RKO (cell line): ENCODE data around the gene ZNF41.
"Not testable (repeated sequence)": the region's sequence is repeated elsewhere in the genome, so short reads cannot be mapped to it uniquely, and the experiment has no call there.

Experiments
- DNase-seq: peaks from one replicate; pipeline ENCODE4 v3.0.0-alpha.2; 2016; ENCODE audit warnings: low spot score

Gene ZNF41

DNA sequence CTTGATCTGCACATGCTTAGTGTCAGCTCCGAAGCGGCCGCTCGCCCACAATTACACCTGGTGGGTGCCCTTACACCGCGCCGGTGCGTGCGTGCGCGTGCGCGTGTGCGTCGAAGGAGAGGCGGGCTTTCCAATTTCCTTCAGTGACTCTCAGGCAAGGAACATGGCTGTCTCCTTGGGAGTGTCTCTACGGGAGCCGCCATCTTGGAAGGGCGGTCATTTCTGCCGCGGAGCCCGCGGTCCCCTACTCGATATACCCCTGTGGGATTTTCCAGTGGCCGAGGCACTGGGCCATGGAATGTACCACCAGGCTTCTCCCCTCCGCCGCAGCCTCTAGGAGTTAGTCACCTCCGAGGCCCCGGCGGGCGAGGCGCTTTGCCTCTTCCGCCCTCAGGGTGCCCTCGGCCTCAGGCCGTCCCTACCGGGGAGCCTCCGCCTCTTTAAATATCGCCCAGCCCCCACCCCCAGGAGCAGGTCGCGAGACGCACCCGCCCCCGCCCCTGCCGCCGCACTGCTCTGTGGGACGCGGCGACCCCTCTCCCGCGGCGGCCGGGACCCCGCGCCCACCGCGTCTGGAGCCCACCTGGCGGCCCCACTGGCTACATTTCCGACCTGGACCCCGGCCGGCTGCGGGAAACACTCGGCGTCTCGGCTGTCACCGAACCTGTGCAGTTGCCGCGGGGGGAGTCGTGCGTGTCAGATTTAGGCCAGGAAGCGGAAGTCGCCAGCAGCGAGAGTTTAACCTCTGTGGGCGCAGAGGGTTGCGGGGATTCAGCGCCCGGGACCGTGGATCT lies at the start of gene ZNF41:
Gene ZNF41 (minus strand): TSS at position 711 of the 794 bp plus-strand sequence. CDS start 15,741 bp downstream, outside the sequence.
- DNase-seq, result peak; percentile 88

- no peak for DNase-seq
Measured at GRCh38 chrX:47530049-47530448, 47.0 kb upstream of the ZNF41 start.

DNA sequence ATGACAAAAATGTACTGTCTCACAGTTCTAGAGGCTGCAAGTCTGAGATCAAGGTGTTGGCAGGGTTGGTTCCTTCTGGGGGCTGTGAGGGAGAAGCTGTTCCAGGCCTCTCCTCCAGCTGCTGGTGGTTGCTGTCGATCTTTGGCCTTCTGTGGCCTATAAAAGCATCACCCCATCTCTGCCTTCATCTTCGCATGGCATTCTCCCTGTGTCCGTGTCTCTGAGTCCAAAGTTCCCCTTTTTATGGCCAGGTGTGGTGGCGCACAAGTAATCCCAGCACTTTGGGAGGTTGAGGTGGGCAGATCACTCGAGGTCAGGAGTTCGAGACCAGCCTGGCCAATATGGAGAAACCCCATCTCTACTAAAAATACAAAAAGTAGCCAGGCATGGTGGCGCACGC lies 46.5 kb upstream of the ZNF41 start:
- no peak for DNase-seq

GRCh38 chrX:47523713-47524166 lies 40.7 kb upstream of the ZNF41 start:
- DNase-seq, result no peak

DNA sequence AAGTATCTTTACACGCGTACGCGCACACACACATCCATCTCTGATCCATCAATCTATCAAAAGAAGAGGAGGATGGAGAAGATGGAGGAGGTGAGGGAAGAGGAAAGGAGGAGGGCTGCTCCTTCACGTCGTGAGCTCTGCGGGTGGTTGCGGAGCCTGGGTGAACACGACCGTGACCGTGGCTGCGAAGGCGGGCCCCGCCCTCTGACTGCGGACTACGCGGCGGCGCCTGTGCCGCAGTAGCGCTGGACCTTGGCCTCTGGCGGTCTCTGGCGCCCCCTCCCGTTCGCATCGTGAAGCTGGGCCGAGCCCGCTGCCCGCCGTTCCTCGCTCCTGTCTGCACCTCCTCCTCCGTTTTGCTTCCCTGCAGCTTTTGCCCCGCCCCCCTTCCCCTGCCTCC lies 40.3 kb upstream of the ZNF41 start:
- DNase-seq, result peak; percentile 69

DNA sequence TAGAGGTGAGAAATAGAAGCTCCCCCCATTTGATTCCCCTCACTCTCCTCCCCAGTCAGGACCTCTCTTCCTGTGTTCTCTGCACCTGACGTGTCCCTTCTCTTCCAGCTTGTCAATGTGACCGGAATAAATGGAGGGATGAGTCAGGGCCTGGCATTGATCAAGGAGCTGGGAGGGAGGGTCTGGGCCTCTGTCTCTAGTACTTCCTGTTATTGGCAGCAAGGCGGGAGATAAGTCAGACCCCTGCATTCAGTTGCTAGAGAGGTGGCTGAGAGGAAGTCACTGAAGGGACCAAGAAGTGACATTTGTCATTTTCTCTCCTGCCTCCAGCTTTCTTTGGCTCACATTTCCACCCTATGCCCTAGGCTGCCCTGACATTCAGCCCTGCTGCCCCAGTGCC lies 35.1 kb upstream of the ZNF41 start:
- no peak for DNase-seq

DNA sequence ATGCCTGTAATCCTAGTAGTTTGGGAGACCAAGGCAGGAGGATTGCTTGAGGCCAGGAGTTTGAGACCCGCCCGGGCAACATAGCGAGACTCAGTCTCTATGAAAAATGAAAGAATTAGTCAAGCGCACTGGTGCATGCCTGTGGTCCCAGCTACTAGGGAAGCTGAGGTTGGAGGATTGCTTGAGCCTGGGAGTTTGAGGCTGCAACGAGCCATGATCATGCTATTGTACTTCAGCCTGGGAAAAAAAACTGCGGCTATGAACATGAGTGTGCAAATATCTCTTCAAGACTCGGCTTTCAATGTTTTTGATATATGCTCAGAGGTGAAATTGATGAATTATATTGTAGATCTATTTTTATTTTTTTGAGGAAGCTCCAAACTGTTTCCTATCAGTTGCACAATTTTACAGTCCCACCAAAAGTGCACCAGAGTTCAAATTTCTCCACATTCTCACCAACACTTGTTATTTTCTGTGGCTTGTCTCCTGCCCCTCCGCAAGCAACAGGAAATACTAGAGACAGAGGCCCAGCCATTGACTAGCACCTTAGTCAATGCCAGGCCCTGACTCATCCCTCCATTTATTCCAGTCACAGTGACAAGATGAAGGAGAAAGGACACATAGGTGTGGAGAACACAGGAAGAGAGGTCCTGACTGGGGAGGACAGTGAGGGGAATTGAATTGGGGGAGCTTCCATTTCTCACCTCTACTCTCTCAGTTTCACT lies 33.1 kb upstream of the ZNF41 start:
- peak; percentile 77 for DNase-seq

DNA sequence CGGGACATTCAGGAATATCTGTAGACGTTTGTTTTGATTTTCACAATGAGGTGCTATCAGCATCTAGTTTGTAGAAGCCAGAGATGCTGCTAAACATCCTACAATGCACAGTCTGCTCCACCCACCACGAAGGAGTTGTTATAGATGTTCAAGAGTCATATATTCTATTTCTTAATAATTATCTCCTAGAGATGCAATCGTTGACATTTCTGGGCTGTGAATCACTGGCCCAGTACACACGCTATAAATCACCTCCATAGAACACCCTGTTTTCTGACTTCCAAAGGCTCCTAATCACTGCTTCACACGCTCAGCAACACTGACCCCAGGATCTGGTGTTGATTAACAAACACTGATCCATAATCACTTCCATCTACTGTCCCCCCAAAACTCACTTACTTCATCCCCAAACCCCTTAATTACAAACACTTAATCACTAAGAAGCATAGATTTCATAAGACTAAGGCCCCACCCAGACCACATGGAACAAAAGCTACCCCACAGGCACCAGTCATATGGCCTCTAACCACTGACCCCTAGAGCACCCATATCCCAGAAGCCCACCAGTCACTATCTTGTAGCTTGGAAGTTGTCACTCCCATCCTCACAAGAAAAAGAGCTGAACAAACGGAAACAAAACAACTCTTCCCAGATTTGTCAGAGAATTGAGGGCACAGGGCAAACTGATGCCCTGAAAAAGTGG lies 31.7 kb upstream of the ZNF41 start:
- no peak for DNase-seq

GRCh38 chrX:47513034-47513965 lies 30.3 kb upstream of the ZNF41 start:
- not testable (repeated sequence) for DNase-seq

DNA sequence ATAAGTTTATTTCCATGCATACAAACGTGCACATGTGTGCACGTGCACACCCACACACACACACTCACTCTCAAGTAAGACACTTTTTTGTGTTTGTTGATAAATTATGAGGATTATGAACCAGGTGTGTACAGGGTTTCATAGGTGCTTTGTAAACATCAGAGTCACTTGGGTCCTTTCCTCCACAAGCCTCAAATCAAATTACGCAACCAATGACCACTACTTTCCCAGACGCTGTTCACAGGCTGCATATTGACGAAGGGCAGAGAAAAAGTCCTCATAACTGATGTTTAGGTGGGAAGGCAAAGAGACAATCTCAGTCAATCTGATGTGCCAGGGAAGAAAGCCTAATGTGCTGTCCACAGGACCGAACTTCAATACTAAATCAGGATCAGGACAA lies 29.4 kb upstream of the ZNF41 start:
- not testable (repeated sequence) for DNase-seq

GRCh38 chrX:47507153-47507867 lies 24.3 kb upstream of the ZNF41 start:
- DNase-seq, result no peak

DNA sequence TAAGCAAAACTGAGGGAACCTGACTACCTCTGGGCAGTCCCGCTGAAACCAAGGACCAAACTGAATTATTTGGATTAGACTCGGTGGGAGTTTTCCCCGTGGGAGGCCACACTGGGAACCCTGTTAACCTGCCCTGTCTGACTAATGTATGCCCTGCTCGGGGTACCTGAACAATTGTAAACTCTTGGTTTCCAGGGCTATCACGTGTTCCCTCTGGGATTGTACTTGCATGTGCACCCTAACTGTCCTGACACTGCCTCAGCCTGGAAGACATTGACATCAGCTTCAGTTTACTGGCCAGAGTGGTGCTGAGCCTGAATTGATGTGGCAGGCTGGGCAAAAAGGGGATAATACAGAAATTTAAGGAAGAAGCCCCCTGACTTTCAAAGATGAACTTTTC lies 20.1 kb upstream of the ZNF41 start:
- no peak for DNase-seq

- DNase-seq, result no peak
Measured at GRCh38 chrX:47502316-47503125, 19.5 kb upstream of the ZNF41 start.

GRCh38 chrX:47501226-47502074 lies 18.4 kb upstream of the ZNF41 start:
- no peak for DNase-seq

DNA sequence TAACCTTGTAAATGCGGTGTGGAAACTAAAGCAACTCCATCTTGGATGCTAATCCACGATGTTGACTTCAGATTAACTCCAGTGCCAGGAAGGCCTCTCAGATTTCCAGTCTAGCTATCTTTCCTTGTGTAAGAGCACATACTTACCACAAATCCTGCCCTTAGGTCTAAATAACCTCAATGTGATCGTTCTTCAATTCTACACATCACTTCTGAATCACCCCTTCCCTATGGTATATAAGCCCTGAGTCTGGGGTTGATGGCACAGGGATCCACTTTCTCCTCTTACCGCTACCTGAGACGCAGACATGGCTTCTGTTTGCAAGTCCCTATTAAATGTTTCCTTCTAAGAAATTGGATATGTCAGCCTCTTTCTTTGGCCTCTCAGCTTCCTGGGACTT lies 17.5 kb upstream of the ZNF41 start:
- no peak for DNase-seq

DNA sequence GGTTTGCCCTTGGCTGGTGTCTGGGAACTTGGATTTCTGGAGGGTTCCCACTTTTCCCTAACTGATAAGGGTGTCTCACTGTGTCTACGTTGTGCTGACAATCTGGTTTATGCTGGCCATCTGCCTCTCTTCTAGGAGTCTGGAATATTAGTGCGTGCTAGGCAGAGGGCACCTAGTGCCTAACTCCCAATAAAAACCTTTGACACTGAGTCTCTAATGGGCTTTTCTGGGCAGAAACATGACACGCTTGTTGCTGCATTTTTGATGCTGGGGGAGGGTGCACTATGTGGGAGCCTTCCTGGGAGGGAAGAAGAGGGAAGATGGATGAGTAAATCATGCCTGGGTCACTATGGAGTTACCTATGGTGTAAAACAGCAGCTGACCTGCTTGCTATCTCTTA lies 16.3 kb upstream of the ZNF41 start:
- no peak for DNase-seq

- no peak for DNase-seq
Measured at GRCh38 chrX:47498411-47498810, 15.4 kb upstream of the ZNF41 start.

DNA sequence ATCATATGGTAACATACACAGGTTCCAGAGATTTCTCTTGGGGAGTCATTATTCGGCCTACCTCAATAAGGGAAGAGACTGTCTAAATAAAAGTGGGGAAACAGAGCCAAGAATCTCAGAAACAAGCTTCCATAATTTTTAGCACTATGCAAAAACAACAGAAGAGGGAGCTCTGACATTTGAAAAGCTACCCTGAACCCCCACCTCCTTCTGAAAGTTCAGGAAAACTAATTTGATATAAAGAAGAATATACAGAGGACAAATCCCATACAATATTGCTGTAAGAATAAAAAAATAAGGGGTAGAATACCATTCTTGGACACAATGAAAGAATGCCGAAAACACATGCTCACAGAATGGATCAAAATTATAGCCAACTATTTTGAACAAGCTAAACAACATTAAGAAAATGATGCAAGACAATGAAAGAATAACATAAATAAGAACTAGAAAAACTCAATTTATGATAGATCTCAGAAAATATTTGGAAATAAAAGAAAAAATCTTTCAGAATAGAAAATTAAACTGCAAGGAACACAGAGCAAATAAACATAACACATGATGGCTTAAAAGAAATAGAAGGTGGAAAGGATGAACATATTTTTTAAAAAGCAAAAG lies 14.4 kb upstream of the ZNF41 start:
- peak; percentile 36 for DNase-seq

- DNase-seq, result not testable (repeated sequence)
Measured at GRCh38 chrX:47492133-47492532, 9.1 kb upstream of the ZNF41 start.
